H54 (cell line): ENCODE results near the gene PRSS56.

Experiments used
- DNase-seq: peaks from one replicate; pipeline ENCODE4 v3.0.0; 2011; ENCODE audit warnings: low spot score, mixed read lengths; ENCODE audit not compliant: insufficient read length
- FAIRE-seq: peaks from 3 replicates; lab custom pipeline; 2011; peaks lifted over from hg19 to GRCh38; lab: Jason Lieb, UNC
- POLR2A ChIP-seq: IDR thresholded peaks from 2 replicates; pipeline ENCODE4 v1.6.1; 2011; ENCODE audit warnings: low read depth, mild to moderate bottlenecking, low read length

PRSS56 gene

GRCh38 chr2:232519581-232520438 lies at the start of gene PRSS56:
Gene PRSS56, plus strand, starts transcription at chr2:232520388. Its CDS starts 211 bp downstream, at chr2:232520599.
- no peak for FAIRE-seq
- no peak for TF ChIP-seq POLR2A
- DNase-seq = no peak

DNA sequence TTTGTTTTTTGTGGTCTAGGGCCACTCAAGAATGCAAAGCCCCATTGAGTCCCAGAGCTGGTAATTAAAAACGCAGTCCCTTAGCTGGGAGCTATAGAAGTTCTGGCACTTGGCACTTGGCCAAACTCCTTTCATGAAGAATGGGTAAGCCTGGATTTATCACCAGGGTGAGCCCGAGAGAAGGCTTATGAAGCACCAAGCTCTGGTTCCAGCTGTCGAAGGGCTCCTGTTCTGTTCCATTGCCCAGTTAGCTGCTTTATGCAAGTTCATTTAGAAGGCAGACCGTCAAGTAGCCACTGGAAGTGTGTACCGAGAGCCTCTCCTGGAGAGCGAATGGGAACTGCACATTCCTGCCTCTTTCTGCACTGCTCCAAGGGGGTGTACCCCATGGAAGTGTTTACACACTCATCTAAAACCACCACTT lies 46.7 kb upstream of the PRSS56 start:
- no peak for TF ChIP-seq POLR2A
- DNase-seq = no peak
- FAIRE-seq = no peak

DNA sequence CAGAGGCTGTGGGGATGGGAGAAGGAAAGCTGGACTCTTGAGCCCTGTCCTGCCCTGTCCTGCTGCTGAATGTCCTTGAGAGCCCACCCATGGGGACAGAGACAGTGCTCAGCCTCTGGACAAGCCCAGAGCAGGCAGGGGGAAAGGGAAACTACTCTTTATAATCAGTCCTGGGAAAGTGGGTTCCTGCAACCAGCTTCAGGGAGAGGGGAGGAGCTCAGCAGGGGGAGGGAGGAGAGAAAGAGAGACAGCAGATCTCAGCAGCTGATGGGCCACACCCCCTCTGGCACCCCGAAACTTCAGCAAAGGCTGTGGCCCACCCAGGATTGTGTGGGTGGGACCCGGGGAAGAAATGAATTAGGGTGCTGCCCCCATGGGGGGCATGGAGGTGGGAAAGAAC lies 44.1 kb upstream of the PRSS56 start:
- no peak for FAIRE-seq
- no peak for DNase-seq
- TF ChIP-seq POLR2A = no peak

GRCh38 chr2:232476791-232477190 lies 43.4 kb upstream of the PRSS56 start:
- TF ChIP-seq POLR2A = no peak
- FAIRE-seq (no peak), DNase-seq (no peak)

DNA sequence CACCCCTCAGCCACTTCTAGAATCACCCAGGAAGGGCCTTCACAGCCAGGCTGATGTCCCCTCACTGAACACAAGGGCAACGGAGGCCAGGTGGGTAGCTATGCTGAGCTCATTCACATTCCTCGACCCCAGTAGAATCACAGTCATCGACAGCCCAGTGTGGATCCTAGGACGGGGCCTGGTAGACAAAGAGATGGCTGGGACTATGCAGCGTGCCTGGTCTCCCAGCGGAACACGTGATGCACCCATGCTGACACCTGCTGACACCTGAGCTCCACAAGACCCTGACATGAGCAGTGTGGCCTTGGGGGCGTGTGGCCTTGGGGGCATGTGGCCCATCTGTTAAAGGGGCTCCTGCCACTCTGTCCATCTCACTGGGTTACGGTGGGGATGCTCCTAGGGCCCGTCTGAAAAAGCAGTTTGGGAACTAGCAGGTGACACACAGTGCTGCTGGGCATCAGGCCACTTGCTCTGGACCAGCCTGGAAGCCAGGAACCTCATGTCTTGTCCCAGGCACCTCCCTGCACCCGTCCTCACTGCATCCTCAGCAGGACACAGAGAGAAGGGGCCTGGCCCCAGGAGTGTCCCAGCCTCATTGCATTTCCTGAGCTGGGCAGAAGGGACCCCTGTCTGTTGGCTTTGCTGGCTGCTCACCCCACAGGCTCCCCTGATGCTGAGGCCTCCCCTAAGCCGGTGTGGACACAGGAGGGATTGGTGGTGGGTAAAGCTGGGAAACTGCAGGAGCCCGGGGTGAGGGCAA lies 42.3 kb upstream of the PRSS56 start:
- FAIRE-seq (no peak), DNase-seq (no peak)
- TF ChIP-seq POLR2A = no peak

- DNase-seq (no peak), FAIRE-seq (no peak)
- TF ChIP-seq POLR2A = no peak
Measured at GRCh38 chr2:232478571-232479340, 41.4 kb upstream of the PRSS56 start.

DNA sequence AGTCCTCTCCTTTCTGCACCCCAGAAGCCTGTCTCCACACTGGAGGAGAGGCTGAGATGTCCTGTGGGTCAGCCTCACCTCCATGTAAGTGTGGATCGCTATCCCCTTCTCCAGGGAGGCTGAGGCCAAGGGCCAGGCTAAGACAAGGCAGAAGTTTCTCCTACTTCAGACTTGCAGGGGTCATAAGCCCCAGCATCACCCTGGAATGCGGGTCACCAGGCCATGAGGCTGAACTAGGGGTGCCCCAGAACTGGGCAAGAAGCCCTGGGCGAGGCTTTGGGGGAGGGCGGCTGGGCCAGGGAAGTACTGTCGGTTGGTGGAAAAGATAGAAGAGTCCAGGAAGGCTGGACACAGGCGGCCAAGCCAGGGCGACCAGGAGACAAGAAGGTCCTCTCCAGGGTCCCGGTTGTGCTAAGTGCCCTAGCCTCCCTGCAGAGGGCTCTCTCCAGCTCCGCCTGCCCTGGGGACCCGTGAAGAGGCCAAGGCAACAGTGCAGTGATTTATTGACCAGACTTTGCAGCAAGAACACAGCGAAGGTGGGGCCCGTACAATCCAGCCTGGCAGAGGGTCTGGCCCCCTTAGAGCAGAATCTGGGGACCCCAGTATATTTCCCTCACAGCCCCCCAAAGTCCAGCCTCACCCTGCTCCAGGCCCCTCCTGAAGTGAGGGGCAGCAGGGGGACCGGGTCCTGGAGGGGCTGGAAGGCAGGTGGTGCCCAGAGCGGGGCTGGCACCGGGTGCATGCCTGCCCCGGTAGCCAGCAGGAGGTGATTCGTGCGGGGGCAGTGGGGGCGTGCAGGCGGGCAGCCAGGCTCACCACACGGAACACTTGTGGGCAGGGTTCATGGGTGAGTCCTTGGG lies 40.6 kb upstream of the PRSS56 start:
- FAIRE-seq = no peak
- no peak for TF ChIP-seq POLR2A
- no peak for DNase-seq

GRCh38 chr2:232480201-232481190 lies 39.7 kb upstream of the PRSS56 start:
- TF ChIP-seq POLR2A = no peak
- FAIRE-seq = no peak
- DNase-seq = no peak

DNA sequence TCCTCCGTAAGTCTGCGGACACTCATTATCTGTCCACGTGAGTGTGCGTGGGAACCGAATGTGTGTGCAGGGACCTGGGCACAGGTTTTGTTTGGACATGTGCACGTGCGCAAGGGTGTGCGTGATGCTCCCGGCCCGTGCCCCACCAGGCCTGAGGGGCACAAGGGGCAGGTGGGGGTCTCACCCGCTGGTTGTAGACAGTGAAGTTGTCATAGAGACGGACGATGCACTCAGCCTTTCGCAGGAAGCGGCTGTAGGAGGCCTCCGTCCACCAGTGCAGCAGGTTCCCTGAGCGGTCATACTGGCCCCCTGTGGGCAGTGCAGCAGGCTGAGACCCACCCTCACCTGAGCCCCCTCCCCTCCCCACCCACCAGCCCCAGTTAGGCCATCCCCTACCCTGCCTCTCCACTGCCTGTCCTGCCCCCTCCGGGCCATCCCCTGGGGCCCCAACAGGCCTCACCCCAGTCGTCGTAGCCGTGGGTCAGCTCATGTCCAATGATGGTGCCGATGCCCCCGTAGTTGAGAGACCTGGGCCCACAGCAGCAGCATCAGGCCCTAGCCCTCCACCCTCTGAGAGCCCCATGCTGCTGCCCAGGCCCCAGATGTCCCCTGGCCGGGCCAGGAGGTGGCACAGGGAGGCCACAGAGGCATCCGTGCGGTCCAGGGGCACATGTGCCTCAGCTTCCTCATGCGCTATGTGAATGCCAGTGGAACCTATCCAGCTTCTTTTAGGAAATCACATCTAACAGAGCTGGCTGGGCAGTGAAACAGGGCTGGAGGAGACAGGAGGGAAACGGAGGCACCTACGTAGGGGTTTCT lies 38.7 kb upstream of the PRSS56 start:
- no peak for TF ChIP-seq POLR2A
- DNase-seq (no peak), FAIRE-seq (no peak)

DNA sequence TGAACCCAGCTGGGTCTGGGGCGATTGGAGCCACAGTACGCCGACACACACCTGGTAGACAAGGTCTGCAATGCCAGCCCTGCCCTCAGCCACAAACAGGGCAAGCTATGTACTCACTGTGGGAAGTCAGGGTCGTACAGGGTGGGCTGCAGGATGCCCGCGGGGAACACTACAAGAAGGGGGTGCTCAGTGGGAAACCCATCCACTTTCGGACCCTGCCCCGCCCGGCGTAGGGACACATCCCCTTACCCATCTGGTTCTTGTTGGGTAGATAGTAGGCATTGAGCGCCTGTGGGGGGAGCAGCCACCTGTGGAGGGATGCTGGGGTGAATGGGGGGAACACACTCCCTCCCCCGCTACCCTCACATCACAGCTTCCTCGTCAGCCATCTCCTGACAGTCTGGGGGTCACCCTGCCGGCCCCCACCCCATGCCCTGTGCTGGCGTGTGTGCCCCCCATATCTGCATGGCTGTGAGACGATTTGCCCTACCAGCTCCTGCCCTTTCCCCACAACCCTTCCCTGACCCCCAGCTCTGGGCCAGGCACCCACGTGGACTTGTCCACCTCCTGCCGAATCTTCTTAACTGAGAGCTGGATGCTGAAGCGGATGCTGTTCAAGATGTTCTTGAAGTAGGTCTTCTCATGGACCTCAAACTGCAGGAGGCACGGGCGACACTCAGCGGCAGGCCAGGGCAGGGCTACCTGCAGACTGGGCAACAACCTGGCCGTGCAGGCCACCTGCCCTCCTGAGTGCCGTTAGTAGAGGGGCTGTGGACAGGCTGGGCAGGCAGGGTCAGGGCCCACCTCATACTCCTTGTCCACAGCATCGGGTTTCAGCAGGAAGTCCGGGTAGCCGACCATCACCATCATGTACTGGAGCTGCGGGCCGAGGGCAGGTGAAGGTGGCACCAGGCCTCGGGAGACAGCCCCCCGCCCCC lies 37.6 kb upstream of the PRSS56 start:
- no peak for FAIRE-seq

More for the DNA sequence above, 37.6 kb upstream of the PRSS56 start:
- no peak for DNase-seq
- no peak for TF ChIP-seq POLR2A
